Stimulated activated CD4-positive, alpha-beta T cell treated with anti-CD3 and anti-CD28 coated beads, Interleukin-15, amount 100 ng/mL, for 24 hours (primary cell): Measurements from ENCODE around the gene SPOCD1.

Source experiments
- DNase-seq: peaks from one replicate; pipeline ENCODE4 v3.0.0-alpha.2; 2020

SPOCD1 gene

DNA sequence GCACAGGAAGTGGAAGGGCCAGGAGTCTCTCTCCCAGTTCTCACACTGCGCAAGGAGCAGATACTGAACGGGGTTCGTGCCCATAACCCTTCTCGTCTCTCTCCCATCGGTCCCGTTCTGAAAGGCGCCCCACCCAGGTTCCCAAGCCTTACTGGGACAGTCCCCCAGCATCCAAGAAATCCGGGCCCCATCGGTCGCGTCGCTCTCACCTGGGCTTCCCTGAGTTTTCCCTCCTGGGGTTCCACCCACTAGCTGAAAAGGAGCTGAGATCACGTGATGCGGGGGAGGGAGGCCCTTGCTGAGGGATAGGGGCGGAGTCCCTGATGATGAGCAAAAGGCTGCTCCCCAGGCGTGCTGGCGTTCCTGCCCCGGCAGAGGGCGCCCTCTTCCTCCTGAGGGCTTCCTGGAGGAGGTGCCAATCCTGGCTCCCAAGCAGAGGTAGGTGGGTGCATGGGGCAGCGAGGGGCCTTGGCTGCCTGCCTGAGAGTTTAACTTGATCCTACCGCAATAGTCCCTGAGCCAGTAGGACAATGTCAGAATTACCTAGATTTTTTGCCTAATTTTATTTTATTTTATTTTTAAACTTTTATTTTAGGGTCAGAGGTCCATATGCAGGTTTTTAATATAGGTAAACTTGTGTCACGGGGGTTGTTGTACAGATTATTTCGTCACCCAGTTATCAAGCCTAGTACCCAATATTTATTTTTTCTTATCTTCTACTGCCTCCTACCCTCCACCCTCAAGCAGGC lies at the start of gene SPOCD1:
Gene SPOCD1, minus strand, starts transcription at position 271 of the 749 bp plus-strand sequence. CDS start 689 bp downstream, outside the sequence.
- DNase-seq, result peak; percentile 92

DNA sequence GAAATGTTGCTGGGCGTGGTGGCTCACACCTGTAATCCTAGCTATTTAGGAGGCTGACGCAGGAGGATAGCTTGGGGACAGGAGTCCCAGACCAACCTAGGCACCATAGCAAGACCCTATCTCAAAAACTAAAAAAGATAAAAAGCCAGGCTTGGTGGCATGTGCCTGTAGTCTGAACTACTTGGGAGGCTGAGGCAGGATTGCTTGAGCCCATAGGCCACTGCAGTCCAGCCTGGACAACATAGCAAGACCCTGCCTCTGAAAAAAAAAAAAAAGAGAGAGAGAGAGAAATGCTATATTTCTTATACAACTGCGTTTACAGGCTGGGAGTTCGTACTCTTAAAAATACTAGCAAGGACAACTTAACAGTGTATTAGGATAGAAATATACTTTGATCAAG lies 46.2 kb upstream of the SPOCD1 start:
- DNase-seq, result no peak

DNA sequence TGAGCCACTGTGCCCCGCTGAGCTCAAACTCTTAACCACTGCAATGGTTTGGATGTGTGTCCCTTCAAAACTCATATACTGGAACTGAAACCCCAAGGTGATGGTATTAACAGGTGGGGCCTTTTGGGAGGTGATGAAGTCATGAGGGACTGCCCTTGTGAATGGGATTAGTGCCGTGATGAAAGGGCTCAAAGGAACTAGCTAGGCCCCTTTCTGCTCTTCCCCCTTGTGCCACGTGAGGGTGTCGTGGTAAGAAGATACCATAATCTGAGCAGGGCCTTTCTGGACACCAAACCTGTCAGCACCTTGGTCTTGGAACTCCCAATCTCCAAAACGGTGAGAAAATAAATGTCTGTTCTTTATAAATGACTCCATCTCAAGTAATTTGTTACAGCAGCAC lies 45.5 kb upstream of the SPOCD1 start:
- DNase-seq, result no peak

DNA sequence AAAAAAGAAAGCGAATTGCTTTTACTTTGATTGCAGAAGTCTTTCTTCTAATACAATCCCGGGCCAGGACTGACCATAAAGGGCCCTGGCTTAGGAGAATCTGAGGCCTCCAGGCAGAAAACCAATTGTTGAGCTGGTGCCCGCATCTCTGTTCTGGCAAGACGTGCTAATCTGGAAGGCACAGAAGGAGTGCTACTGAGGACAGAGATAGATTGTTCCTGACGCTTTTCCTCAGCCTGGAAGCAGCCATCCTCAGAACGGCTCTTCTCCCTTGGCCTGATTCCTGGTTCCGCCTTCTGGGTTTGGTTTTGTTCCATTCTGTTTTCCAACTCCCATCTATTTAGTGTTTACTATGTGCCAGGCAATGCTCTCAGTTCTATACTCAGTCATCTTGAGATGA lies 44.8 kb upstream of the SPOCD1 start:
- no peak for DNase-seq

DNA sequence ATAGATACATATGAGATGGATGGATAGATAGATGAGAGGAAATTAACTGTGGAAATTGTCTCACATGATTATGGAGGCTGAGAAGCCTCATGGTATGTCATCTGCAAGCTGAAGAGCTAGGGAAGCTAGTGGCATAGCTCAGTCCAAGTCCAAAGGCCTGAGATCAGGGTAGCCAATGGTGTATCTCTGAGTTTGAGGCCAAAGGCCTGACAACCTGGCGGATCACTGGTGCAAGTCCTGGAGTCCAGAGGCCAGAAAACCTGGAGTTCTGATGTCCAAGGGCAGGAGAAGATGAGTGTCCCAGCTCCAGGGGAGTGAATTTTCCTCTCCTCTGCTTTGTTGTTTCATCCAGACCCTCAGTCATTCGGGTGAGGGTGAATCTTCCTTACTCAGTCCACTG lies 43.9 kb upstream of the SPOCD1 start:
- no peak for DNase-seq

DNA sequence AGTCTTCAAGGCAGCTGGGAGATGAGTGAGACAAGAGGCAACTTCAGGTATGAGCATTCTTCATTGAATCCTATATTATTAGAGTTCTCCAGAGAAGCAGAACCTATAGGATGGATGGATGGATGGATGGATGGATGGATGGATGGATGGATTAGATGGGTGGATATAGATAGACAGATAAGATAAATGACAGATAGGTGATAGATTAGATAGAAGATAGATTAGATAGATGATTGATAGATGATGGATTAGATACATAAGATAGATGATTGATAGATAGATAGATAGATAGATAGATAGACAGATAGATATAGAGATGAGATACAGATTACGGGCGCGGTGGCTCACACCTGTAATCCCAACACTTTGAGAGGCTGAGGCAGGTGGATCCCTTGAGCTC lies 43.2 kb upstream of the SPOCD1 start:
- DNase-seq, result no peak

DNA sequence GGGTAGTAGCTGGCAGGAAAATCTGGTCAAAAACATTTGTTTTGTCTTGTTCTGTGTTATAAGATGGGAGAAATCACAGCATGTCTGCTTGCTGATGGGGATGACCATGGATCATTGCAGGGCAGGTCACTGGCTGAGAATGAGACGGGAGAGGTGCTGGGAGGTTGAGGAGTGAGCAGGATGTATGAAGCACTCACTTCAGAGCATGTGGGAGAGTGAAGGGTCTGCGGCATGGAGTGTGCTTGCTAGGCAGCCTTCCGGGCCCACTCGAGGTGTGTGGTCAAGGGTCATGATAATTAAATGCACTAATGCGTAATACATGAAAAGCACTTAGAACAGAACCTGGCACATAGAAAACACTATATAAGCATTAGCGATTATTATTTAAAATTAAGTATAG lies 42.0 kb upstream of the SPOCD1 start:
- DNase-seq, result no peak

DNA sequence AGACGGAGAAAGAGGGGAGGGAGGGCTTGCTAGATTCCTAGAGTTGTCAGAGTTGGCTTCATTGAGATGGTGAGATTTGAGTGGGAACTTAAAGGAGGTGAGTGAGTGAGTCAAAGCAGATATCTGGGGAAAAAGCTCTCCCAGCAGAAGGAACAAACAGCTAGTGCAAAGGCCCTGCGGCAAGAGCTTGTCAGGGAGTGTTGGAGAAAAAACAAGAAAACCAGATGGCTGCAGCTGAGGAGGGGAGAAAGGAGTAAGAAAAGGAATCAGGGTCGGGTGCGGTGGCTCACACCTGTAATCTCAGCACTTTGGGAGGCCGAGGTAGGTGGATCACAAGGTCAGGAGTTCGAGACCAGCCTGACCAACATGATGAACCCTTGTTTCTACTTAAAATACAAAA lies 40.3 kb upstream of the SPOCD1 start:
- no peak for DNase-seq

DNA sequence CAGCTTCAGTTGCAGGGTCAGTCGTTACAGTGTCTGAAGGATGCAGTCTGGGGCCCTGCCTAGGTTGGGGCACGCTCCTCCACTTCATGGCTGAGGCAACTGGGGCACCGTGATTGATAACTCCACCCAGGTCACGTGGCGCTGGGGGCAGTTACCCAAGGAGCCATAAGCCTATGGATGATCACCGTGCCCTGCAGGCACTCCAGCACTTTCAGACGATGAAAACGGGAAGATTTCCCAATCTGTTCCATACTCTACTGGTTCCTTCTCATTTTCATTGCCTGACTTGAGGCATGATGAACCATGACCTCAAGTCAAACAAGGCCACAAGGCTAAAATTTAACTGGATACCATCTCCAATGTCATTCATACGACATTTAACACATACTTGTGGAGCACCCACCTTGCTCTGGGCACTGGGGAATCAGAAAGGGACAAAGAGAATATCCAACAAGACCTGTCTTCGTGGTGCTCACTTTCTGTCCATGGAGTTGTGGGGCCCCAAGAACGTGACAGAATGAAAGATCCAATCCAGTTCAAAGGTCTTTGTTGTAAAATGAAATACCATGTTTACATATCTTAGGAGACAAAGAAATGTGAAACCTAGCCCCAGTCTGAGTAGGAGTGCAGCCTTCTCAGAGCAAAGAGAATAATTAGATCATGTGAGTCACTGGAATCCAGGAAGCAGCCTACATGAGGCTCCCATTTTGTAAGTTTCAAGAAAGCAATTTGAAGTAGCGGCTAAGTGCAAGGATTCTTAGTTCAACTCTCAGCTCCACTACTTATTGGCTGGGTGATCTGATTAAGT lies 39.4 kb upstream of the SPOCD1 start:
- no peak for DNase-seq

DNA sequence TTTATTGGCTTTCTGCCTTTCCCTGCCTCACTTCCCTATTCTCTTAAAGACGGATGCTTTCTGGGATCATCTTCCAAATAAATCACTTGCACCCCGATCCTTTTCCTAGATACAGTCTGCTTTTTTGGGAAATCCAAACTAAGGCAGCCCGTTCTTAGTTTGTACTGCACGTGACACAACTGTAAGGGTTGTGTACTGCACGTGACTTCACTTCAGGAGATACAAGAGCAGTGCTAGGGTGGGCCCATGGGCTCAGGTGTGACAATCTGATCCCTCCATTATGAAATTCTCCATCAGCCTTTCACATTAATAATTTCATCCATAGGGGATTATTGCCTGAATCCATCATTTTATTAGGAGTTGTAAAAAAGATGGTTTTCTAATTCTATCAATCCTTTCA lies 33.8 kb upstream of the SPOCD1 start:
- no peak for DNase-seq

DNA sequence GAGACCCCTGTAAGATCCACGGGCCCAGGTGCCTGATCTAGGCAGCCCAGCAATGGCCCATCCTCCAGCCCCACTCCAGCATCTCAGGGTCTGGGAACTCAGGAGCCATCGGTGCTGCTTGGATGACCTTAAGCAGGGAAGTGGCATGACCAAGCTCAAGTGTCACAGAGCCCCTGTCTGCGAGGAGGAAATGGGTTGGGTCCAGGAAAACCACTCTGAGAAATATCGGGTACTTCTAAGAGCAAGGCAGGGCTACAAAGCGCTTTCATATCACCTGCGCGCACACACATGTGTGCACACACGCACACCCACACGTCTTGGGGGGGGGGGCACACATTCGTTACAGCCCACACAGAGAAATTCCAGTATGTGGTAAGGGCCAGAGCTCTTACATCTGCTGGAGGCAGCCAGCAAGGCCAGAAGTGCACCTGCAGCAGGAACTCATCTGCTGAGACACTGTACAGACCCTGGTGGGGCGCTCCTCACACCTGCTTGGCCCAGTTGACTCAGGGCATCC lies 32.6 kb upstream of the SPOCD1 start:
- DNase-seq, result peak; percentile 54

DNA sequence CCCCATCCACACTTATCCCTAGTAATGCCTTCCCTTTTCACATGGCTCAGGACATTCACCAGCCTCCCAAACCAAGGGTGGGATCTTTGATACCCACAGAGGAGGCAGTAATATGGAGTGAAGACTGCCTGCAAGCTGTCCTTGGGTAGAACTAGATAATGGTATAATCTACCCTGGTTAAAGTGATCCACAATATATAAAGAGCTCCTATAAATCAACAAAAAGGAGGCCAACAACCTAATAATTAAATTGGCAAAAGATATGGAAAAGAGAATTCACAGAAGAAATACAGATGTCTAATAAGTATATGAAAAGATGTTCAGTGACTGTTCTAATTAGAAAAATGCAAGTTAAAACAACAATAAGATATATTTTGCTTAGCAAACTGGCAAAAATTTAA lies 30.7 kb upstream of the SPOCD1 start:
- DNase-seq, result no peak

DNA sequence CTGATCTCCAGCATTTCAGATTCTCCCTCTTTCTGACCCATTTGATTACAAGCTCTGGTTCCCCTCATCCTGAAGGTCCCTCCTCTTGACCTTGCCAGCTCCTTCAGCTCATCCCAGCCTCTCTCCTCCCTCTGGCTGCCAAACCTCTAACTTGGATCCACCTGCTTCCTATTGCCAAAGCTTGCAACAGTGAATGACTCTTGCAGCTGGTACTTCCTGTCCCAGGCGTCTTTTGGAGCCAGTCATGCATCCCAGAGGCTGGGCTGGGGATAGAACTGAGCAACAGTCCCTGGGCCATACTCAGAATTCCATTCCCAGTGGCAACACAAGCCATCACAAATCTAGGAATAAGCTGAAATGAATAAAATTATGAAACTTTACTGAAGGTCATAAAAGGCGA lies 27.7 kb upstream of the SPOCD1 start:
- DNase-seq, result no peak

DNA sequence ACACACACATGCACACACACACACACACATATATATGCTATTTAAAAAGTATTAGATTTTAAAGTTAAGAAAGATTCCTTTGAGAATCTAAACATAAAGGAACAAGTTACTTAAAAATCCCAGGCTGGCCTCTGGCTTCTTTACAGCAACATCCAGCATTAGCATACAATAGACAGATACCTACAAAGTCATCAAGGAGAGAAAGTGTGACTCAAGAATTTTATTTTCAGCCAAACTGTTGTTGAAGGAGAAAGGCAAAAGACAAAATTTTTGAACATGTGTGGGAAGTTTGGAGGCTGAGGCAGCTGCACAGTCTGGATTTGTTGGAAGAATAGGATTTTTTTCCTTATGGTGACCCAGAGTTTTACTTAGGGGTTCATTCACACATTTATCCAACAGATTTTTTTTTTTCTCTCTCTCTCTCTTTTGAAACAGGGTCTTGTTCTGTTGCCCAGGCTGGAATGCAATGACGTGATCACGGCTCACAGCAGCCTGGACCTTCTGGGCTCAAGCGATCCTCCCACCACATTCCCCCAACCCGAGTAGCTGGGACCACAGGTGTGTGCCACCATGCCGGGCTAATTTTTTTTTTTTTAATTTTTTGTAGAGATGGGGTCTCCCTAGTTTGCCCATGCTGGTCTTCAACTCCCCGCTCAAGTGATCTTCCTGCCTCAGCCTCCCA lies 24.0 kb upstream of the SPOCD1 start:
- DNase-seq, result no peak

DNA sequence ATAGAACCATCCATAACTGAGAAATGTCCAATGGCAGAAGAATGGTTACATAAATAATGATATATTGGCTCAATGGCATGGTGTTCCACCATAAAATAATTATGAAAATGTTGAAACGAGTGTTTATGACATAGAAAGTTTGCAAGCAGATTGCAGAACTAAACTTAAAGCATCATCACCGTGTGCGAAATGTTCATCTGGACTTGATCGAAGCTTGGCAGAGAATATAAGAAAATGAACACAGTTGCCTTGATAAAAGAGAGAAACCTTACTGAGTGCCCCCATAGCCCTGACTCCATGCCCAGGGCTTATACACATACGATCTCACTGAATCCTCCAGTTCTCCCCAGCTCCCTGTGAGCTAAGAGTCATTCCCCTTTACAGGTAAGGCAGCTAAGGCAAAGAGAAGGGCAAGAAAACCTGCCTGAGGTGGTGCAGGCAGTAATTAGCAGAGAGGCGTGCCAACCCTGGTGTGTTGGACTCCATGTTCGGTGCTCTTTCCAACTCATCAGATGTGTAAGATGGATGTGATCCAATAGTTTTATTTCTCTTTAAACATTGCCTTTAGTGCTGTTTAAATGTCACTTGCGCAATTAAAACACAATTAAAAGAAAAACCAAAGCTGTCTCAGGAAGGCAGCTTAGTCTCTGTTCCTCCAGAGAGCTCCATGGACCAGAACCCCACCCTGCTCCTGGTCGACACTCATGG lies 21.8 kb upstream of the SPOCD1 start:
- DNase-seq, result no peak

DNA sequence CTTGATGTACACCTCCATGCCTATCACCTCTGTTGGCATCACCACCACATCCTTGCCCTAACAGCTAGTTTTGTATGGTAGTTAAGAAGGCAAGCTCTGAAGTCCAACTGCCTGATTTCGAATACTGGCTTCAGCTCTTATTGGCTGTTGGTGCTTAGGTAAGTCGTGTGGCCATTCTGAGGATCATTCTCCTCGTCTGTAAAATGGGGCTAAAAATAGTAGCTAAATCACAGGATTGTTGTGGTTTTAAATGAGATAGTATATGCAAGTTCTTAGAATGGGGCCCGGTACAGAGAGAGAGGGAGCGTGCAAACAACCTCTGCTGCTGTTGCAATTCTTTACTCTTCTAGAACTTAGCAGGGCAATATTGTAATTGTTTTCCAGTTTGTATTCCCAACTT lies 20.8 kb upstream of the SPOCD1 start:
- no peak for DNase-seq

DNA sequence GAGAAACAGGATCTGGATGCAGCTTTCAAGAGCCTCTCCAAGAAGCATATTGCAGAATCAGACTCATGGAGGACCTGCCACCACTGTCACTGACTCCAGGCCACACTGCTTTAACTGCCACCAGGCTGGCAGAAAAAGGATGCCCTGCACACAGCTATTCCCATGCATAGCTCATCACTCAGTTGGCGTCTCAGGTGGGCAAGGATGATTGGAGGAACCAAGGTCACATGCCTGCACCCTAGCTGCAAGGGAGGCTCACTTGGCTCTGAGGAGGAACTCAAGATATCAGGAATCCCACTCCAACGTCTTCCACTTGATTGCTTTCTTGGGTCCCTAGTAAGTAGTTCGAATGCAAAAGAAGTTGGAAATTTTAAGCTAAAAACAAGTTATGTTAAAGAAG lies 19.6 kb upstream of the SPOCD1 start:
- no peak for DNase-seq

DNA sequence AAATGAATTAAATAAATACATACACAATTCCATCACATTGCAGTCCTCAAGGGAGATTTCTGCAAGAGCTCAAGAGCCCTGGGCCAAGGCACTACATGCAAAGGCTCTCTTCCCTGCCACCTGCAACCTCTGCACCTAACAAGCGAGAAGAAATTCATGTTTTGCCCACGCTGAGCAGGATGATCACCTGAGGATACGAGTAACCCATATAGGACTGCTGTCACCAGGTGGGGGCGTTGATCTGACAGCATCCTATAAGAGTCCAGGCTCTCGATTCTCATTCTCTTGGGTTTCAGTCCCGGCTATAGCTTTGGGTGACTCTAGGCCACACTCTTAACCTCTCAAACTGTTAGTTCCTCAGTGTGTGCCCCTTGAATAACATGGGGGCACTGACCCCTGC lies 18.7 kb upstream of the SPOCD1 start:
- DNase-seq, result no peak

DNA sequence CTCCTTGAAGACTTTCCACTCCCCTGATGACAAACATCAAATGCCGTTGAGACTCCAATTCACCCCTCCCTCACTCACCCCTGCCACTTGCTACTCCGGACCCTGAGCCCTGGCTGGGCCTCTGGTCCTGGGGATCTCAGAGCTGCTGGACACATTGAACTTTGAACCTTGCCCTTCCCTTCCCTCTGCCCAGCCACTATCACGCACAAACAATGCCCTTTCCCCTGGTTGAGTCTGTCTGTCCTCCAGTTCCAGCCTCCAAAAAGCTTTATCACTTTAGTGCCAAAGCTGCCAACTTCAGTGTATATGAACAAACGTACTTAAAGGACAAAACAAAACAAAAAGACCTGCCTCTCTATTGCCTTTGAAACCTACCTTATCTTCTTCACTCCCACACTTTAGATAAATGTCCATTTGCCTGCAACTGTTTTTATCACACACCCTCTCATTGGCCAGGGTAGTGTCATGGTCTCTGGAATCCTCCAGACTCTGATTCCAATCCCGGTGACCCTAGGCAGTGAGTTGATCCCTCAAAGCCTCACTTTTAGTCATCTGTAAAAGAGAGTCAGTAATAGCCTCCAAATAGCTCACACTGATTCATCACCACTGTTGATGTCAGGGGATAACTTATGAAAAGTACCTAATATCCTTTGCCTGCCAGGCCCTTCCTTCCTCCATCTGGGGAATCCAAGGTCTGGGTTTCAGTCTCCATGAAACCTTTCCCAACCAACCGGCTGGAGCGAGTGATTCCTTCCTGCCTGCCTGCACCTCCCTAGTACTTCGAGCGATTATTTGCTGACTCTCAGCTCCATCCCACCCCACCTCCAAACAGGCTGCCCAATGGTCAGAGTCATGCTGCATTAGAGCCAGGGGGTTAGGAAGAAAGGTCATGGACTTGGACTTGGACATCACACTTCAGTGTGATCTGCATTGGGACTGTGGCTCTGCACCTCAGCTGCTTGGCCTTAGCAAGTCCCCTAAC lies 15.9 kb upstream of the SPOCD1 start:
- no peak for DNase-seq

DNA sequence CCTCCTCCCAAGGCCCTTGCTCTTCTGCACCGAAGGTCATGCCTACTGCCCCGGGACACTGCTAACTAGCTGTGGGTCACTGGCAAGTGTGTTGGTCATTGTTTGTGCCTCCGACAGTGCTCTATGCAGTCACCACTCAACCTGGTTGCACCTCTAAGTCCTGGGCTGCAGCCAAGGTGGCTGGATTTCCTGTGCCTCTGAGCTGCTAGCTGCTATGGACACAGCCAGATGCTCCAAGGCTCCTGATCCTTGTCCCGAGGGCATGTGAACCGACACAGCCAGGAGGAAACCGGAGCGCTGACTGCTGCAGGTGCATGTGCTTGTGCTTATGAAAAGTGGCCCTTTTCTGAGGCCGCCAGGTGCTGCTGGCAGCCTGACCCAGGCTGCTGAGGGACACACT lies 14.7 kb upstream of the SPOCD1 start:
- no peak for DNase-seq

DNA sequence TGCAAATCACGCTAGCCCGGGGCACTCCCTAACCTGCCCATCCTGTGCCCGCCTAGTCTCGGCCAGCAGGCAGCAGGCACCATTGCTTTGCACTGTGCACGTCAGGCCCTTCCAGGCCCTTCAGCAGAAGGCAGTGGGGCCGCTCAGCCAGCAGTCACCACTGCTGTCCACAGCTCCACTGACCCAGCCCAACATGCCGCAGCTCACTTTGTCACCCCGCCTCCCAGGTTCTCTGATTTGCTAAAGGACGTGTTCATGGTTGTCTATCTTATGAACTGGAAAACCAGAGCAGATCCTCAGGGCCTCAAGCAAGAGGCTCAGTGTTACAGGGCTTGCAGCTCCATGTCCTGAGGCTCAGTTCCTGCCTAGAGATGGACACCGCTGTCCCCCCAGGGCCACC lies 14.2 kb upstream of the SPOCD1 start:
- no peak for DNase-seq
